CD4-positive, alpha-beta T cell treated with Interleukin-2 at 100 ng/mL for 4 hours (primary cell): ENCODE data around the gene ZDHHC14.
"Not testable (repeated sequence)": the region's sequence is repeated elsewhere in the genome, so short reads cannot be mapped to it uniquely, and the experiment has no call there.

ENCODE experiments used
- DNase-seq: peaks from one replicate; pipeline ENCODE4 v3.0.0-alpha.2; 2020; ENCODE audit warnings: low spot score

Gene ZDHHC14

GRCh38 chr6:157380458-157380778 lies 572 bp upstream of the ZDHHC14 start:
- DNase-seq = peak; percentile 4

GRCh38 chr6:157381631-157382621 lies 936 bp downstream of the ZDHHC14 start:
- DNase-seq = peak; percentile 54

- DNase-seq = no peak
Measured at GRCh38 chr6:157382821-157383220, 1.8 kb downstream of the ZDHHC14 start.

- DNase-seq = no peak
Measured at GRCh38 chr6:157383471-157383870, 2.5 kb downstream of the ZDHHC14 start.

- not testable (repeated sequence) for DNase-seq
Measured at GRCh38 chr6:157384962-157385361, 4.0 kb downstream of the ZDHHC14 start.

GRCh38 chr6:157385482-157385881 lies 4.5 kb downstream of the ZDHHC14 start:
- peak; percentile 3 for DNase-seq

GRCh38 chr6:157386023-157386422 lies 5.0 kb downstream of the ZDHHC14 start:
- no peak for DNase-seq

- no peak for DNase-seq
Measured at GRCh38 chr6:157386454-157386853, 5.5 kb downstream of the ZDHHC14 start.

GRCh38 chr6:157388924-157389323 lies 7.9 kb downstream of the ZDHHC14 start:
- DNase-seq = no peak

GRCh38 chr6:157390273-157391060 lies 9.5 kb downstream of the ZDHHC14 start:
- DNase-seq = no peak

- no peak for DNase-seq
Measured at GRCh38 chr6:157392927-157393668, 12.1 kb downstream of the ZDHHC14 start.

- no peak for DNase-seq
Measured at GRCh38 chr6:157393669-157394327, 12.8 kb downstream of the ZDHHC14 start.

- DNase-seq = not testable (repeated sequence)
Measured at GRCh38 chr6:157395199-157395598, 14.2 kb downstream of the ZDHHC14 start.

- no peak for DNase-seq
Measured at GRCh38 chr6:157396026-157396425, 15.0 kb downstream of the ZDHHC14 start.

- no peak for DNase-seq
Measured at GRCh38 chr6:157397660-157398059, 16.7 kb downstream of the ZDHHC14 start.

GRCh38 chr6:157398151-157398550 lies 17.2 kb downstream of the ZDHHC14 start:
- DNase-seq = no peak

GRCh38 chr6:157400676-157401075 lies 19.7 kb downstream of the ZDHHC14 start:
- no peak for DNase-seq

GRCh38 chr6:157401734-157402338 lies 20.8 kb downstream of the ZDHHC14 start:
- DNase-seq = no peak

- no peak for DNase-seq
Measured at GRCh38 chr6:157402996-157403685, 22.2 kb downstream of the ZDHHC14 start.

GRCh38 chr6:157403686-157404051 lies 22.7 kb downstream of the ZDHHC14 start:
- no peak for DNase-seq

GRCh38 chr6:157405986-157406385 lies 25.0 kb downstream of the ZDHHC14 start:
- no peak for DNase-seq
